Motor neuron (in vitro differentiated cells): ENCODE results near the gene ZNF443. TPM values are rescaled to one million over a fixed set of nuclear protein-coding genes. Genes with fewer than 3 reads are reported as not detected.
"Not testable (repeated sequence)": the region's sequence is repeated elsewhere in the genome, so short reads cannot be mapped to it uniquely, and the experiment has no call there.

Experiments used
- ATAC-seq, 8 experiments: fragments of 200-7000 bp; cut with Tn5 transposase; replicated peaks in 6 of 8; 2 replicates each; pipeline ENCODE4 v1.8.0; 2021; ENCODE audit warnings: mild to moderate bottlenecking in 8 of 8, moderate library complexity in 8 of 8
- H3K27ac ChIP-seq, 2 donors: fragments of 250-450 bp; sonication (Bioruptor Pico); 2 replicates each; pipeline ENCODE4 v1.9.0; 2021; ENCODE audit warnings: antibody characterized with exemption in 2 of 2, mild to moderate bottlenecking in 2 of 2, moderate library complexity in 1 of 2
- H3K4me1 ChIP-seq, 2 donors: fragments of 250-450 bp; sonication (Bioruptor Pico); replicated peaks in 1 of 2; 2 replicates each; pipeline ENCODE4 v1.6.1; 2021; ENCODE audit warnings: antibody characterized with exemption in 2 of 2, mild to moderate bottlenecking in 2 of 2, moderate library complexity in 1 of 2
- H3K4me3 ChIP-seq, 5 donors: fragments of 250-450 bp; sonication (Bioruptor Pico); 2 replicates each; pipeline ENCODE4 v1.9.0; 2021; ENCODE audit warnings: antibody characterized with exemption in 5 of 5, mild to moderate bottlenecking in 5 of 5, moderate library complexity in 4 of 5
- WGBS, 10 experiments: fragments of 450-650 bp; shearing (Covaris generic); methylation state at CpG; one replicate each; pipeline ENCODE4 v1.0.0; 2022; 5-methylcytosine and 5-hydroxymethylcytosine counted together
- in situ Hi-C, 9 experiments: fragments of 400-800 bp; cut with MboI; loops; one replicate each; pipeline ENCODE4 v1.15.0; 2021; ENCODE audit warnings: low sequenced_read_pairs in 9 of 9, low pct_unique_long_range_greater_than_20kb in 2 of 9; ENCODE audit not compliant: unreplicated experiment in 9 of 9
- total RNA-seq, 8 experiments: library from RNA; unstranded; fragments of 300-600 nt; gene quantifications; 2 replicates each; pipeline versions ENCODE4 v1.2.3 to v1.2.4, GENCODE V29; 2022

Gene ZNF443
- 10 to 100 TPM in 2 of 8 experiments, 1 to 10 TPM in 5, under 1 TPM in 1; 0.61 to 11.5 (median 7.6) TPM for total RNA-seq

- H3K4me1 ChIP-seq = no peaks in the 10 kb centered on the region
- peak within 1 kb of the TSS; percentile 34 to 57 (median 45) for H3K4me3 ChIP-seq
- in situ Hi-C loops = no loop called here
- H3K27ac ChIP-seq = peak within 1 kb of the TSS; percentile 55 to 85
- WGBS, 10 experiments = 0% methylated on average over 1 to 5 of the region's 59 CpGs; no CpG with 5 or more reads in 7 of the 10 experiments
- peak; percentile 95 to 97 (median 96) for ATAC-seq
Measured at GRCh38 chr19:12440541-12441316, at the start of gene ZNF443. Gene ZNF443 (minus strand): TSS chr19:12441021. CDS start chr19:12440914, 107 bp downstream.

DNA sequence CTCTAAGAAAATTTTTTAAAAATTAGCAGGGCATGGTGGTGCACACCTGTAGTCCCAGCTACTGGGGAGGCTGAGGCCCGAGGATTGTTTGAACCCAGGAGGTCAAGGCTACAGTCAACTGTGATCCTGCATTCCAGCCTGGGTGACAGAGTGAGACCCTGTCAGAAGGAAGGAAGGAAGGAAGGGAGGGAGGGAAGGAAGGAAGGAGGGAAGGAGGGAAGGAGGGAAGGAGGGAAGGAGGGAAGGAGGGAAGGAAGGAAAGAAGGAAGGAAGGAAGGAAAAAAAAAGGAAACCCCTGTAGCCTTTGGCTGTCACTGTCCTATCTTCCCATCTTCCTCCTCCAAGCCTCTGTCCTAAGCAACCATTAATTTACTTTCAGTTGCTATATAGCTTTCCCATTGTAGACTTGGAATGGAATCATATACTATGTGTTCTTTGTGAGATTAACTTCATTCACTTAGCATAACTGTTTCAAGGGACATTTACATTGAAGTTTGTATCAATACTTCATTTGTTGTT, 45.5 kb upstream of the ZNF443 start:
- H3K27ac ChIP-seq, in situ Hi-C loops, H3K4me3 ChIP-seq, ATAC-seq: not testable (repeated sequence)
- 43% methylated on average over 1 of the region's 1 CpG; no CpG with 5 or more reads in 9 of the 10 experiments for WGBS, 10 experiments
- H3K4me1 ChIP-seq = peaks cover 9 to 16% of the 10 kb centered on the region in 2 donors

GRCh38 chr19:12485571-12485970, 44.8 kb upstream of the ZNF443 start:
- Histone ChIP-seq H3K27ac (peak overlapping the region; percentile 69 to 89), H3K4me3 (no peak overlapping the region), H3K4me1 (peaks cover 9 to 16% of the 10 kb centered on the region in 2 donors)
- 14 to 100% (median 71%) methylated on average over 1 to 3 of the region's 3 CpGs; no CpG with 5 or more reads in 4 of the 10 experiments for WGBS, 10 experiments
- ATAC-seq = no peak
- in situ Hi-C loops = no loop called here

DNA sequence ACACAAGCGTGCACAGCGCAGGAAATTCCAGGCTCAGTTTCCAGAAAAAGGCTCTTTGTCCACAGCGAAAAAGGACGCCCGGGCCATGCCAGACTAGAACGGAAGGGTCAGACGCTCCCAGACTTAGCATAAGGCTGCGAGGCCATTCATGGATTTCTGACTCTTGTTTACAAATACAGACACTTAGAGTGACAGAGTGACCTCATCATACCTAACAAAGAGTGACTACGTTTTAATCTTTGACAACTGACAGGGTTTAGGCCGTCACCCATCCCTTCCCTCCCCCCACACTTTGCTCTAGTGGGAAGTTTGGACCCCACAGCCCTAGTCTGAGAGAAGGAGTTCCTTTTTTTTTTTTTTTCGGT, 44.2 kb upstream of the ZNF443 start:
- WGBS, 10 experiments = 0 to 20% (median 0%) methylated on average over 1 to 5 of the region's 11 CpGs; no CpG with 5 or more reads in 3 of the 10 experiments
- peak; percentile 40 to 71 (median 54) for ATAC-seq
- peaks cover 9 to 16% of the 10 kb centered on the region in 2 donors for H3K4me1 ChIP-seq
- in situ Hi-C loops = no loop called here
- peak overlapping the region; percentile 72 to 99 (median 84) for H3K4me3 ChIP-seq
- H3K27ac ChIP-seq = peak overlapping the region; percentile 69 to 89

DNA sequence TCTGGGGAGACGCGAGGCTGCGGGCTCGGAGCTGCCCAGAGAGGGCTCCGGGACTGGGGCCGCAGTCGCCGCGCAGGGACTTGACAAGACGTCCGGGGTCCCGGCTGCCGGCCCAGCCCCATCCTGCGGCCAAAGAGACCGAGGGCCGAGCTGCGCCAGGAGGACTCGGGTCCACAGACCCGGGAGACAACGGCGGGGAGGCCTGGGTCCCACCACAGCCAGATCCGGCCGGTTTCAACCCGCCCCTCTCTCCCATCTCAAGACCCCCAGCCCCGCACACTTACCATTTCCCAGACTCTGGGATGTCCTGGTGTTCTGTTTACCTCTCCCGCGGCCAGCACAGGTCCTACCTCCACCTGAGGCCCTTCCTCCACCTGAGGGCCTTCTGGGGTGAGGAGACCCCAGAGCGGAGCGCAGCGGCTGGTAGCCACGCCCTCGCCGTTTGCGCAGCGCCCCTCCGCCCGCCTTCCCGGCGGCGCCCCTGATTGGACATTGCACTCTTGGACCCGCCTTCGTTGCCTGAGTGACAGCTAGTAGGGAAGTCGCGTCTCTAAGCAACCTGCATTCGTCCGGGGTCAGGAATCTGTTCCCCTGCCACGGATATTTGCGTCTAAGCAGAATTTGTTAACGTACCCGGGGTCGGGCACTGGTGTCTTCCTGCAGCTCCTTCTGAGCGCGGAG, 43.7 kb upstream of the ZNF443 start, which contains the start of gene ZNF709:
Gene ZNF709, minus strand, starts transcription at position 446 of the 681 bp plus-strand sequence. Its CDS starts 159 bp downstream, at position 287.
- peak; percentile 92 to 98 (median 97) for ATAC-seq

GRCh38 chr19:12484011-12484370, 43.2 kb upstream of the ZNF443 start:
- H3K27ac ChIP-seq = peak overlapping the region; percentile 69 to 89
- in situ Hi-C loops = no loop called here
- H3K4me1 ChIP-seq = peaks cover 9 to 16% of the 10 kb centered on the region in 2 donors
- ATAC-seq = no peak
- peak overlapping the region; percentile 72 to 99 (median 84) for H3K4me3 ChIP-seq
- WGBS, 10 experiments = 0 to 9% (median 0%) methylated on average over 1 to 7 of the region's 13 CpGs; no CpG with 5 or more reads in 3 of the 10 experiments

More for the DNA sequence above, 43.7 kb upstream of the ZNF443 start, which contains the start of gene ZNF709:
- WGBS, 10 experiments = 10 to 32% methylated on average over 4 to 10 of the region's 53 CpGs; no CpG with 5 or more reads in 8 of the 10 experiments
- H3K4me1 ChIP-seq = peaks cover 9 to 16% of the 10 kb centered on the region in 2 donors
- H3K27ac ChIP-seq = peak within 1 kb of the TSS; percentile 69 to 89
- in situ Hi-C loops = no loop called here
- peak within 1 kb of the TSS; percentile 72 to 99 (median 84) for H3K4me3 ChIP-seq

- in situ Hi-C loops = no loop called here
- Histone ChIP-seq H3K4me3 (peak overlapping the region in 1 of 5 donors; percentile 2), H3K27ac (no peak overlapping the region), H3K4me1 (peaks cover 9 to 16% of the 10 kb centered on the region in 2 donors)
- no peak for ATAC-seq
- 40 to 94% (median 67%) methylated on average over 1 to 2 of the region's 2 CpGs; no CpG with 5 or more reads in 5 of the 10 experiments for WGBS, 10 experiments
Measured at GRCh38 chr19:12482509-12482886, 41.7 kb upstream of the ZNF443 start.

DNA sequence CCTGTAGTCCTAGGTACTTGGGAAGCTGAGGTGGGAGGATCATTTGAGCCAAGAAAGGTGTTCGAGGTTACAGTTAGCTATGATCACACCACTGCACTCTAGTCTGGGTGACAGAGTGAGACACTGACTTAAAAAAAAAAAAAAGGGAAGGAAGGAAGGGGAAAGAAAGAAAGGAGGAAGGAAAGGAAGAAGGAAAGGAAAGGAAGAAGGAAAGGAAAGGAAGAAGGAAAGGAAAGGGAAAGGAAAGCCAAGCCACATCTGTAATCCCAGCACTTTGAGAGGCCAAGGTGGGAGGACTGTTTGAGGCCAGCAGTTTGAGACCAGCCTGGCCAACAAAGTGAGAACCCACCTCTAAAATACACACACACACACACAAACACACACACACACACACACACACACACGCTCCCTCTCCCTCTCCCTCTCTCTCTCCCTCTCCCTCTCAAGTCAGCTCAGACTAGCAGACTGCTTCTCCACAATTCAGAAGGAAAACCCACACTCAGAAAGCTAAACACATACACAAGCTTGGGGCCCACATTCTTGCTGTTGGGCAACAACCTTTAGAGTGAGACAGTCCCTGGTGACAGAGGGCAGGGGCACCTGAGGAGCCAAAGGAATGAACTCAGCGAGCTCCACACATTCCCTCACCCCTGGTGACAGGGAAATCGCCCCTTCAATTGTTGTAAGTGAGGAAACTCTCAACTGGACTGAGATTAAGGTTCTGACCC, 41.1 kb upstream of the ZNF443 start:
- peak in 1 of 8 experiments; percentile 18 for ATAC-seq
- Histone ChIP-seq H3K4me1 (peaks cover 9 to 16% of the 10 kb centered on the region in 2 donors), H3K27ac (no peak overlapping the region), H3K4me3 (peak overlapping the region in 1 of 5 donors; percentile 2)
- WGBS, 10 experiments = 47 to 100% (median 87%) methylated on average over 1 to 2 of the region's 4 CpGs
- in situ Hi-C loops = no loop called here

- H3K4me1 ChIP-seq = peaks cover 2 to 14% of the 10 kb centered on the region in 2 donors
- no peak overlapping the region for H3K4me3 ChIP-seq
- H3K27ac ChIP-seq = no peak overlapping the region
- 0 to 100% (median 63%) methylated on average over 1 to 4 of the region's 5 CpGs; no CpG with 5 or more reads in 3 of the 10 experiments for WGBS, 10 experiments
- no peak for ATAC-seq
- in situ Hi-C loops = no loop called here
Measured at GRCh38 chr19:12478234-12478941, 37.6 kb upstream of the ZNF443 start.

DNA sequence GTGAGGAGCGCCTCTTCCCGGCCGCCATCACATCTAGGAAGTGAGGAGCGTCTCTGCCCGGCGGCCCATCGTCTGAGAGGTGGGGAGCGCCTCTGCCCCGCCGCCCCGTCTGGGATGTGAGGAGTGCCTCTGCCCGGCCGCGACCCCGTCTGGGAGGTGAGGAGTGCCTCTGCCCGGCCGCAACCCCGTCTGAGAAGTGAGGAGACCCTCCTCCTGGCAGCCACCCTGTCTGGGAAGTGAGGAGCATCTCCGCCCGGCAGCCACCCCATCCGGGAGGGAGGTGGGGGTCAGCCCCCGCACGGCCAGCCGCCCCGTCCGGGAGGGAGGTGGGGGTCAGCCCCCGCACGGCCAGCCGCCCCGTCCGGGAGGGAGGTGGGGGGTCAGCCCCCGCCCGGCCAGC, 26.8 kb upstream of the ZNF443 start:
- in situ Hi-C loops, H3K4me1 ChIP-seq, H3K27ac ChIP-seq, ATAC-seq, H3K4me3 ChIP-seq: not testable (repeated sequence)
- WGBS, 10 experiments = no CpG with 5 or more reads among the region's 33 CpGs

DNA sequence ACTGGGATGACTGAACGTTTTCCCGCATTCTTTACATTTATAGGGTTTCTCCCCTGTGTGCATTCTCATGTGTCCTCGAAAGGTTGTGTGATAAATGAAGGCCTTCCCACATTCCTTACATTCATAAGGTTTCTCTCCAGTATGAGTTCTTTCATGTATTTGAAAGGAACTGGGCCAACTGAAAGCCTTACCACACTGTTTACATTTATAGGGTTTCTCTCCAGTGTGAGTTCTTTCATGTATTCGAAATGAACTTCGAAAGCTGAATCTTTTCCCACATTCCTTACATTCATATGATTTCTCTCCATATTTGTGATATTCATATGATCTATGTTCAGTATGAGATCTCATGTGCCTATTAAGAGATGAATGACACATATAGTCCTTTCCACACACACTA, 24.4 kb upstream of the ZNF443 start:
- no peak overlapping the region for H3K27ac ChIP-seq
- 39 to 91% (median 79%) methylated on average over 2 to 5 of the region's 5 CpGs; no CpG with 5 or more reads in 1 of the 10 experiments for WGBS, 10 experiments
- no peak for ATAC-seq
- in situ Hi-C loops = no loop called here
- no peaks in the 10 kb centered on the region for H3K4me1 ChIP-seq
- no peak overlapping the region for H3K4me3 ChIP-seq

- no peak for ATAC-seq
- 0 to 100% (median 83%) methylated on average over 1 to 3 of the region's 3 CpGs; no CpG with 5 or more reads in 1 of the 10 experiments for WGBS, 10 experiments
- H3K27ac ChIP-seq = no peak overlapping the region
- in situ Hi-C loops = no loop called here
- H3K4me3 ChIP-seq = no peak overlapping the region
- H3K4me1 ChIP-seq = no peaks in the 10 kb centered on the region
Measured at GRCh38 chr19:12464769-12465168, 23.9 kb upstream of the ZNF443 start.
